Measurements from ENCODE around the gene KCNQ2. TPM values are rescaled to one million over a fixed set of nuclear protein-coding genes. Genes with fewer than 3 reads are reported as not detected.
A peak's percentile ranks its signal among the peaks of the same experiment; 100 is the strongest.

KCNQ2 gene
- total and polyA plus RNA-seq, 8 donors, result 8.4 to 19.1 (median 14.1) TPM; not detected in 2

DNA sequence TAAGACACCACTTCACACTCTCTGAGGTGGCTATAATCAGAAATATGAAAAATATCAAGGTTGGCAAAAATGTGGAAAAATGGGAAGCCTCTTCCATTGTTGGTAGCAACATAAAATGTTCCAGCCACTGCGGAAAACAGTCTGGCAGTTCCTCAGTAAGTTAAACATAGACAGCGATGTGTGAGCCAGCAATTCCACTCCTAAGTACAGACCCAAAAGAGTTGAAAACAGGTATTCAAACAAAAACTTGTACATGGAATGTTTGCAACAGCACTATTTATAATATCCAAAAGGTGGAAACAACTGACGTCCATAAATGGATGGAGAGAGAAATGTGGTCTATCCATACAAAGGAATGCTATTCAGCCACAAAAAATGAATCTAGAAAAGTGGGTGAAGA lies 40.8 kb upstream of the KCNQ2 start:
- Histone ChIP-seq H3K9me3 (no peaks in the 10 kb centered on the region), H3K36me3 (no peaks in the 10 kb centered on the region), H3K27ac (no peak overlapping the region), H3K4me3 (no peak overlapping the region), H3K4me1 (no peaks in the 10 kb centered on the region), H3K27me3 (peaks cover 0 to 37% of the 10 kb centered on the region in 2 donors)
- intact Hi-C loops (cut with DNase I), result no loop called here
- TF ChIP-seq, protein P1, sequence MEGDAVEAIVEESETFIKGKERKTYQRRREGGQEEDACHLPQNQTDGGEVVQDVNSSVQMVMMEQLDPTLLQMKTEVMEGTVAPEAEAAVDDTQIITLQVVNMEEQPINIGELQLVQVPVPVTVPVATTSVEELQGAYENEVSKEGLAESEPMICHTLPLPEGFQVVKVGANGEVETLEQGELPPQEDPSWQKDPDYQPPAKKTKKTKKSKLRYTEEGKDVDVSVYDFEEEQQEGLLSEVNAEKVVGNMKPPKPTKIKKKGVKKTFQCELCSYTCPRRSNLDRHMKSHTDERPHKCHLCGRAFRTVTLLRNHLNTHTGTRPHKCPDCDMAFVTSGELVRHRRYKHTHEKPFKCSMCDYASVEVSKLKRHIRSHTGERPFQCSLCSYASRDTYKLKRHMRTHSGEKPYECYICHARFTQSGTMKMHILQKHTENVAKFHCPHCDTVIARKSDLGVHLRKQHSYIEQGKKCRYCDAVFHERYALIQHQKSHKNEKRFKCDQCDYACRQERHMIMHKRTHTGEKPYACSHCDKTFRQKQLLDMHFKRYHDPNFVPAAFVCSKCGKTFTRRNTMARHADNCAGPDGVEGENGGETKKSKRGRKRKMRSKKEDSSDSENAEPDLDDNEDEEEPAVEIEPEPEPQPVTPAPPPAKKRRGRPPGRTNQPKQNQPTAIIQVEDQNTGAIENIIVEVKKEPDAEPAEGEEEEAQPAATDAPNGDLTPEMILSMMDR (IDR thresholded peaks at IDR 0.05), result no peak
- DNase-seq, result no peak
- no peak for ATAC-seq

DNA sequence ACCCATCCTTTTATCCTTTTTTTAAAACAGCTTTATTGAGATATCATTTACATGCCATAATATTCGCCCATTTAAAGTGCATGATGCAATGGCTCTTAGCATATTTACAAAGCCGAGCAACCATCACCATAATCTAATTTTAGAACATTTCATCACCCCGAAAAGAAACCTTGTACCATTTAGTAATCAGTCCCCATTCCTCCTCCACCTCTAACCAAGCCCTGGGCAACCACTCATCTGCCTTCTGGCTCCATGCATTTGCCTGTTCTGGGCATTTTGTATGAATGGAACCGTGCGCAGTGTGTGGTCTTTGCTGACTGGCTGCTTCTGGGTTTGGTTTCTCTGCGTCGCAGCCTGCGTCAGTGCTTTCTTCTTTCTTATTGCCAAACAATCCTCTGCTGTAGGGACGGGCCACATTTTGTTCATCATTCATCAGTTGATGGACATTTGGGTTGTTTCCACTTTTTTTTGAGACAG lies 36.7 kb upstream of the KCNQ2 start:
- Histone ChIP-seq H3K27ac (no peak overlapping the region), H3K27me3 (peaks cover 0 to 72% of the 10 kb centered on the region in 2 donors), H3K9me3 (peaks cover 0 to 10% of the 10 kb centered on the region in 2 donors), H3K36me3 (no peaks in the 10 kb centered on the region), H3K4me3 (no peak overlapping the region), H3K4me1 (no peaks in the 10 kb centered on the region)
- ATAC-seq (no peak), DNase-seq (no peak)
- TF ChIP-seq, protein P1 (IDR thresholded peaks at IDR 0.05), result no peak
- intact Hi-C loops (cut with DNase I), result no loop called here

DNA sequence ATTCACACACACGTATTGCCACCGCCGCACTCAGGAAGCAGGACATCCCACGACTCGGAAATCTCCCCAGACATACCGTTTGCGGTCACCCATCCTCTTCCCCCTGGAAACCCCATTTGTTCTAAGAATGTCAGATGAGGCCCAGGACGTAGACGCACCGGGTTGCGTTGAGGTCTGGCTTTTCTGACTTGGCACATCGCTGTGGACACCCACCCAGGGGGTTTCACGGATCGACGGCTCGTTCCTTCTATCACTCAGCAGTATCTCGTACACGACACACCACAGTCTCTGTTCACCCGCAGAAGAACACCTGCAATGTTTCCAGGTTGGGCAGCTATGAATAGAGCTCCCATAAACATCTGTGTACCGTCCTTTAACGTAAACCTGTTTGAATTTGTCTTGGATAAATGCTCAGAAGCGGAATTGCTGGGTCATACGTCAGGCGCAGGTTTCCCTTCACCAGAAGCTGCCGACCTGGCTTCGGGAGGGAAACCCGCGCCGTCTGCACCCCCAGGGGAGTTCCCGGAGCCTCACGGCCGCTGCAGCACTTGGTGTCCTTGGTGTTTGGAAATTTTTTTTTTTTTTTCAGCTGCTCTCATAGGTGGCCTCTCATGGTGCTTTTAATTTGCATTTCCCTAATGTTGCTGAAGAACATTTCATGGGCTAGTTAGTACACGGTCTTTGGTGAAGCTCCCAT lies 35.8 kb upstream of the KCNQ2 start:
- ATAC-seq, result no peak
- H3K27me3 ChIP-seq, result peaks cover 0 to 81% of the 10 kb centered on the region in 2 donors
- DNase-seq, result peak in 1 of 4 donors; percentile 40

GRCh38 chr20:63507083-63507743 lies 34.8 kb upstream of the KCNQ2 start:
- H3K36me3 ChIP-seq, result no peaks in the 10 kb centered on the region
- ATAC-seq, result no peak
- H3K27ac ChIP-seq, result no peak overlapping the region
- H3K9me3 ChIP-seq, result peaks cover 0 to 10% of the 10 kb centered on the region in 2 donors
- peak in 1 of 4 donors; percentile 58 for DNase-seq
- TF ChIP-seq, protein P1 (IDR thresholded peaks at IDR 0.05), result no peak
- no peaks in the 10 kb centered on the region for H3K4me1 ChIP-seq
- intact Hi-C loops (cut with DNase I), result no loop called here
- peaks cover 0 to 92% of the 10 kb centered on the region in 2 donors for H3K27me3 ChIP-seq
- no peak overlapping the region for H3K4me3 ChIP-seq

More for the DNA sequence above, 35.8 kb upstream of the KCNQ2 start:
- TF ChIP-seq, protein P1 (IDR thresholded peaks at IDR 0.05), result no peak
- H3K4me3 ChIP-seq, result no peak overlapping the region
- no peak overlapping the region for H3K27ac ChIP-seq
- no peaks in the 10 kb centered on the region for H3K4me1 ChIP-seq
- H3K9me3 ChIP-seq, result peaks cover 0 to 10% of the 10 kb centered on the region in 2 donors
- intact Hi-C loops (cut with DNase I), result no loop called here
- no peaks in the 10 kb centered on the region for H3K36me3 ChIP-seq

GRCh38 chr20:63505723-63506122 lies 33.3 kb upstream of the KCNQ2 start:
- no peaks in the 10 kb centered on the region for H3K36me3 ChIP-seq
- H3K27ac ChIP-seq, result no peak overlapping the region
- peaks cover 0 to 10% of the 10 kb centered on the region in 2 donors for H3K9me3 ChIP-seq
- DNase-seq (peak in 1 of 4 donors; percentile 34), ATAC-seq (no peak)
- intact Hi-C loops (cut with DNase I), result no loop called here
- H3K27me3 ChIP-seq, result peaks cover 0 to 94% of the 10 kb centered on the region in 2 donors
- H3K4me1 ChIP-seq, result no peaks in the 10 kb centered on the region
- TF ChIP-seq, protein P1 (IDR thresholded peaks at IDR 0.05), result no peak
- H3K4me3 ChIP-seq, result no peak overlapping the region
